ENCODE results near the gene TTLL8.

The TTLL8 gene

DNA sequence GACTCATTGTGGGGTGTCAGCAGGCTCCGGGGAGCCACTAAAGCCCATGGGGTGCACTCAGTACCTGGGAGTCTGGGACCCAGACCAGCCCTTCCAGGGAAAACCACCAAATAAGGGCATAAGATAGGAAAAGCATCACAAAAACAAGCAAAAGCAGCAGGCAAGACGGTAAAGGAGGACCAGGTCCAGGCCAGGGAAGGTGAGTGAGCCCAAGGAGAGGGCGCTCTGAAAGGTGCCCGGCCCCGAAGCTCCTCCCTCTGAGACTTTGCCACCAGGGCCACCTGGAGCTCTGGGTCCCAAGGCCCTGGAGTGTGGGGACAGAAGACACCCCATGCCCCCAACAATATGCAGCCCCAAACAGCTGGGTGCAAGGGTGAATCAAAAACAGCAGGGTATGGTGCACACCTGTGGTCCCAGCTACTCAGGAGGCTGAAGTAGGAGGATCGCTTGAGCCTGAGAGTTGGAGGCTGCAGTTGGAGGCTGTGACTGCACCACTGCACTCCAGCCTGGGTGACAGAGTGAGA is 40.3 kb downstream of the TTLL8 start:
- DNase-seq (ENCODE audit: low spot score) = no peak

DNA sequence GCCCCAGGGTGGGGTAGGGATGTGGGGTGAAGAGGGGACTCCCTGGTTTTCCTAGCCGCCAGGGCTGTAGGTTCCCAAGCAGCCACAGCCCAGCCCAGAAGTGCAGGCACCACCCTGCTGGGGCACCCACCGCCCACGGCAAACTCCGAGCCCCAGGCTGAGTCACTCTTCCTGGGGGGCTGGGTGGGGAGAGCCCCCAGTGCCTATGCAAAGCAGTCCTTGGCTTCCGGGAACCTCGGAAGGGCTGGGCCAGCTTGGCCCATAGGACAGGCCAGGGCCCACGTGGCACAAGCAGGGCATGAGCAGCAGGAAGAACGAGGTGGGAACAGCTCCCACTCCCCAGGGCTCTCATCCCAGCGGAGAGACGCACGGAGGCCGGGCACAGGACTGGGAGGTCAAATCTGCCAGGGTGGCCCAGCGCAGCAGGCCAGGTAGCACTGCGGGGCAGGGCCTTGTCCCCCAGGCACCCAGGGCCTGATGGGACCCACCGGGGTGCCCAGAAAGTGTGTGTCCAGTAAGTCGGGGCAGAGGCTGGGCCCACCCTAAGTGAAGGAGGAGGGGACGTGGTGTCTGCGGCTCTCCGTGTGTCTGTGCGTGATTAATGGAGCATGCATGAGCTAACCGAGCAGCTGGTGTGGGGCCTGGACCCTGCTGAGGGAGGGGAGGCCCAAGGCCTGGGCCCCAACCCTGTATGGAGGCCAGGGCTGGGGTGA is 41.0 kb downstream of the TTLL8 start:
- no peak for DNase-seq (ENCODE audit: low spot score)

DNA sequence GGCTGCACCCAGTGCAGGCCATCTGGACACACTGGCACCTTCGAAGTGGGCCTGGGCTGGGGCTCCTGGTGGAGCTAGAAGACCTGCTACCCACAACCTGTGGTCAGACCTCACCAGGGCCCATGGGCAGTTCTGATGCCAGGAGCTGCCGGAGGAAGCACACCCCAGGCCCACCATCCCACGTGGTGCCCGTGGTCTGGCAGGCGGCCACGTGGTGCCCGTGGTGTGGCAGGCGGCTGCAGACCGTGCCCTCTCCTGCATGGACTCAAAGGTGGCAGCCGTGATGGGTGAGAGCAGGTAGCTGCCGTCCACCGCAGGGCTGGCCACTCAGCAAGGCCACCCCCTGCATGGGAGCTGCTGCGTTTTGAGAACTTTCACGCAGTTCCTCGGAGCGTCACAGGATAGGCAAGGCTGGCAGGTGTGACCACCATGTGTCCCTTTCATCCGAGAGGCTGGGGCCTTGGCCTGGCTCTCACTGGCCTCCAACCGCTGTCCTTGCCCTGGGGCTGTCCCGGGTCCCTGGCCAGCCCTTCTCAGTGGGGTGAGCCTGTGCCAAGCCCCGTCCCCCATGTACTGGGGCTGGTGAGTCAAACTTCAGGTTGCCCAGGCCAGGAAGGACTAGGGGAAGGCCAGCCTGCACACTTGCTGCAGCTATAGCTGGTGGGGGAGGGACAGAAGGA is 41.6 kb downstream of the TTLL8 start:
- no peak for DNase-seq (ENCODE audit: low spot score)

DNA sequence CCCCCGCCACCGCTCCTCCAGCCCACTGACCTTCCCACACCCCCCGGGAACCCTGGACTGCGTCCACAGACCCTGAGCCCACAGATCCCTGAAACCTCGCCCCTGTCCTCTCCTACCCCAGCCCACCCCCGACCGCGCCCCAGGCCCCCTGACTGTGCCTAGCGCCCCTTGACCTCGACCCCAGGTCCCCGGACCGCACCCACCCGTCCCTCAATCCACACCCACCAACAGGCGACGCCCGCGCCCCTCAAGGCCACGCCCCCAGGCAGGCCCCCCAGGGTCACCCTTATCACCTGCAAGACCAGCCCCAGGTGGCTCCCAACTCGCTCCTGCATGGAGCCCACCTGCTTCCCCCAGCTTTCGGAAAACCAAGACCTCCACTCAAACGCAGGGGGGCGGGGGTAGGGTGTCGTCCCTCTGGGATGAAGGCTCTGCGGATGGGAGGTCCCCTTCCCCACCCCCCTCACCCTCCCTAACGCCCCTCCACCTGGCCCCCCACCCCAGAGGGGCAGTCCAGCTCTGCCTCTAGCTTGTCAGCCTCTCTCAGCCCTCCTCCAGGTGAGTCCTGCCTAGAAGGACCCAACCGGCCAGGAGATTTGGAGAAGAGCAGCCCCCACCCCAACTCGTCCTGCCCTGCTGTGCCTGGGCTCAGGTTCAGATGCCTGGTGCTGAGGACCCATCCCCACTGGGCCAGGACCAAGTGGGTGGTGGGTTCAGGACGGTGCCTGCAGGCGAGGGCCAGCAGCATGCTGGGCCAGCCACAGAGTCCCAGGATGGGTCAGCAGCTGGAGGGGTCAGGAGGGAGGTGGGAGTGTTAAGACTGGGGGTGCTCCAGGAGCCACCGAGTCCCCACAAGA is 42.4 kb downstream of the TTLL8 start:
- DNase-seq (ENCODE audit: low spot score) = no peak

DNA sequence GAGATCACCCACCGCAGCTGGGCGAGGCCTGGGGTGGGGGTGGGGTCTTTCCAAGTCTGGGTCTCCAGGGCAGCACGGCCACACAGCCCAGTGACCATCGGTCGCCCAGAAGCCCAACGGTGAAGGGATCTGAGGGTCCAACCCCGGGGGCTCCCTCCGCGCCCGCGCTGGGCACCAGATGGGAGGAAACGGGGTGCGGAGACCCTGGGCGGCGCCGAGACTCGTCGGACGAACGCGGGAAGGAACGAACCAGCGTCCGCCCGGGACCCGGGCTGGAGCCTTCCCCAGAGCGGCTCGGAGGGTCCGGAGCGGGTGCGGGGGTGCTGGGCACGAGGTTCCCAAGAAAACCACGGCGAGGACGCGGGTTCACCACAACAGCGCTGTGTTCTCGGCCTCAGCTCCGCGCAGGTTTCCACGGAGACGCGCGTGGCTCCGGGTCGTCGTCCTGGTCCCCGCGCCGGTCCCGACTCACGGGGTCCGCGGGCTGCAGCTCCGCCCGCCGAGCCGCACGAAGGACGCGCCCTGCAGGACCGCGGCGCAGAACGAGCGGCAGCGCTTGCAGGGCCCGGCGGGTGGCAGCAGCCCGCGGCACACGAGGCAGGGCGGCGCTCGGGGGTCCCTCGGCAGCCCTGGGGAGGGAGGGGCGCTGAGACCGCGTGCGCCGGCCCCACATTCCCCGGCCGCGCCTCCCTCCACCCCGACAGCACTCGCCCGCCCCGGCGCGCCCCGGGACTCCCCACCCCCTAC is 43.3 kb downstream of the TTLL8 start:
- no peak for DNase-seq (ENCODE audit: low spot score)

DNA sequence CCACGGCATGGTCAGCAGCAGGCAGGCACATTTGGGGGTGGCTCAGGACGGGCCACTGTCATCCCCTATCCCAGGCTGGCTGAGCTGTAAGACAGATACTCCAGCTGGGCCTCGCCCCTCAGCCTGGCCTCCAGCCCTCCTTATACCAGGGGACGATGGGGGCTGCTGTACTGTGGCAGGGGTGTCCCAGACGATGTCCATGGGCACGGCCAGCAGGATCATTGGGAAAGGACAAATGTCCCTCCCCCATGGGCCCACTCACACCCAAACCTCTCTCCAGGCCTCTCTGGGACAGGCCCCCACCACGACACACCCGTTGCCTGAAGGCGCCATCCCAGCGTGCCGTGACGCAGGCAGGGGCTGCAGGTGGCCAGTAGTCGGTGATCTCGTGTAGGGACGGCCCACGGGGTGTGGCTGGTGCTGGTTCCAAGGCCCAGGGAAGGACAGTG is 44.0 kb downstream of the TTLL8 start:
- no peak for DNase-seq (ENCODE audit: low spot score)

DNA sequence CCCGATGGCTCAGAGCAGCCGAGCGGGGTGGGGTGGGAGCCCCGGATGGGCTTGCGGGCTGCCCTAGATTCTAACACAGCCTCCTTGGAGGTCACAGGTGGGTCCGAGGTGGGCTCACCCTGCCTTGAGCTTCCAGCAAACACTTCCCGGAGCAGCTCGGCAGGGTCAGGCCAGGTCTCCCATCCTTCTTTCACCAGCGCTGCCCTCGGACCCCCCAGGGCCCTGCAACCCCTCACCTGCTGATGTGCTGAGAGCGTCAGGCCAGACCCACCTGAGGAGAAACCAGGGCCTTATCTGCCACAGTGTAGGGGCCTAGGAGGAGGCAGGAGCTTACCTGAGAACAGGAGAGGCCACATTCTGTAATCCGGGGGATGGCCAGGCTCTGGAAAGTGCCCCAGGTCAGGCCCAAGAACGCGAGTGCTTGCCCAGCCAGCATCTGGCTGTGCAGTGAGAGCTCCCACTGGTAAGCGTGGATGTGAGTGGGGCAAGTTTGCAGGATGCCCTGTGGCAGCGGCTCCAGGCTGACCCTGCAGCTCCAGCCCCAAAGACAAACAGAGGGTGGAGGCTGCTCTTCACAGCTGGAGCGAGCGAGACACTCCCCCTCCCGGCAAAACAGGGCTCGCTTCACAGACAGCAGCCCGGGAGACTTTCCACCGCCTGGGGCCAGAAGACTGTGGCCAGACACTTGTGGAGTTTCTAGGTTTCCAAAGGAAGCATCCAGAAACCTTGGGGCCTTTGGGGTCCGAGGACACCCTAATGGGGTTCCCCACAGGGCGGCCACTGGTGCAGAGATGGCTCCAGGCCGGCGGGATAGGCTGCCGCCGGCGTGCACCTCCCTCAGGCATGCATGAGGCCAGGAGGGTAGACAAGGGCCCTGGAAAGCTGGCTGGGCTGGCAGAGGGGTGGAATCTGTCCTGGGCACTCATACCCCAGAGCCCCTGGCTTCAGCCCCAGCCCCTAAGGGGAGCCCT is 45.6 kb downstream of the TTLL8 start, which contains the start of gene IL17REL:
IL17REL (minus strand) TSS at position 555 of the 971 bp plus-strand sequence; CDS start at position 436, 119 bp downstream.
- no peak for DNase-seq (ENCODE audit: low spot score)

DNA sequence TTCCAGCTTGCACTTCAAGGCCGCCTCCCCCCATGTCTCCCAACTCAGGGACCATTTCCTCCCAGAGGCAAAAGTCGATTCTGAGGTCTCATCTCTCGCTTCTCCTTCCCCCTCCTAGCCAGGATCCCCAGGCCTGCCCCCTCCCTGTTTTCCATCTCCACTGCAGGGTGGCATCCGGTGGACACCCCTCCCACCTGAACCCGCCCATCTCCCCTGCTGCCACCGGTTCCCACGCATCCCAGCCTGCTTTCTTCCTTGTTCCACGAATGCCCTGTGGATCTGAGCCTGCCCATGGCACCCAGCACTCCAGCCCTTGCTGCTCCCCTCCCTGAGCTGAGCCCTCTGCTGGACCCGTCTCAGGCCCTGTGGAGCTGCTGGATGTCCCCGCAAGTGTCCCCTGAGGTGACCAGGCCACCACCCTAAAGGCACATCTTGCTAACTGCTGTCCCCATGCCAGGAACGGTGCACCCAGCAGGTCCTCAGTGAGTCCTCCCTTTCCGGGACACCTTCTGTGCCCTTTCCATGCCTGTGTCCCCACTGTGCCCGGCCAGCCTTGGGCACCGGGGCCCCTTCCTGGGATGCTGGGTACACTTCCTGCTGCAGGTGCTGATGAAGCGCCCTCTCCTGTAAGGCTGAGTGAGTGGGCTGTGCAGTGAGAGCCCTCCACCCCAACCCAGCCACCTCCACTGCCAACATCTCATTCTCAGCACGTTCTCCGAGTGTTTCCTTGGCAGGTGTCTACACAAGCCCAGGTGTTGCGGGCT is 46.5 kb downstream of the TTLL8 start:
- DNase-seq (ENCODE audit: low spot score) = no peak

DNA sequence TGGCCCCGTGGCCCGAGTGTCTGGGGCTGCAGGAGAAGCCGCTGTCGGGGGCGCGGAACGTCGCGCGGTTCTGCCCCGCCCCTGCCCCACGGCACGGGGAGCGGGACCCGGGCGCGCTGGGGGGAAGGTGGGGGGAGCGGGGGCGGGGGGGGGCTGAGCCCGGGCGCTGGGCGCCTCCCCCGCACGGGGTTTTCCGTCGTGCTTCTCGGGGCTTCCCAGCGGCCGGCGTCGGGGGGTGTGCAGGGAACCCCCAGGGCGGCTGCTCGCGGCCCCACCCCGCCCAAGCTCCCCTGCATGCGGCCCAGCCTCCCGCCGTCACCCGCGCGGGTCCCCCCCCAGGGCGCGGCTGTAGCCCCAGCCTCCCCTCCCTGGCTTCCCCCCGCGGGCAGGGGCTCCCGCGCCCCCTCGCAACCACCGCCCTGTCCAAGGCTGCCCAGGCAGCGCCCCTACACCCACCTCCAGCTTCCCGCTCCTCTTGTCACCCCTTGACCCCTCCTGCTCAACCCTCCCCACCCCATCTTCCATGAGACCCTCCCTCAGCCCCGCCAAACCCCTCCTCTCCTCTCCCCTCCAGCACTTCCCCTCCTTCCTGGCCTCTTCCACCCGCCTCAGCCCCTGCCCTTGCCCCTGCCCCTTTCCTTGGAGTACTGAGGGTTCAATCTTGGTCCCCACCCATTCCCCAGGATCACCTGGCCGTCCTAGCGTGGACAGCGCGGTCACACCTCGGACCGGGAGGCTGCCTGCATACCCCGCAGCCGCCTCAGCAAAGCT is 47.2 kb downstream of the TTLL8 start:
- DNase-seq (ENCODE audit: low spot score) = no peak

DNA sequence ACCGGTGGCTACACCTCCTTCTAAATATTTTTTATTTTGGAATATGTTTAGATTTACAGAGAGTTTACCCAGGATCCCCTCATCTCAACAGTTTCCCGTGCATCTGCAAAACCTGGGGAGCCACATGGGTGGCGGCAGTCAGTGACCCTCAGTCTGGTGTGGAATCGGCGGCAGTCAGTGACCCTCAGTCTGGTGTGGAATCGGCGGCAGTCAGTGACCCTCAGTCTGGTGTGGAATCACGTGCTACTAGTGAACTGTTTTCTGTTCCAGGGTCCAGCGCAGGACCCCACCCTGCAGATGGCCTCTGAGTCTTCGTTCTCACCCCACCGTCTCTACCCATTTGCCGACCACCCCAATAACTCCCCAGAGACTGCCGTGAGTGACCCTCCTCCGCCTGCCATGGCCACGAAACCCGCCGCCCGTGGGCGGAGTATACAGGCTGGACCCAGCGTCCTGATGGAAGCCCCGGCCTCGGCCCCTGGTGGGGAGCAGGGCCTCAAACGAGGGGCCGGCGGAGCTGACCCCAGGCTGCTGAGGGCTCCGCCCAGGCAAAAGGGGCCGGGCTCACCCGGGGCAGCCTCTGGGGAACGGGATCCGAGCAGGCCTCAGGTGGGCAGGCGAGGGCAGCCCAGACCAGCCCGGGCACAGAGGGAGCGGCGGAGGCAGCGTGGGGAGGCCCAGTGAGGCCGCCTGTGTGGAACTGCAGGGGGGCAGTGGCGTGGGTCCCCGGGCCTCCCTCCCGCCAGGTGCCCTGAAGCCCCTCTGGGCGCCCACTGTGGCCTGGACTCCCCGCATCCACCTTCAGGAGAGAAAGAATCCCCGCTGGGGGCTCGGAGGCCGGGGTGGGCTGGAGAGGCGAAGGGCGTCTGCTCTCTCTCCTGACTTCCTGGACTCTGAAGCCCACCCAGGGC is 48.1 kb downstream of the TTLL8 start:
- no peak for DNase-seq (ENCODE audit: low spot score)

DNA sequence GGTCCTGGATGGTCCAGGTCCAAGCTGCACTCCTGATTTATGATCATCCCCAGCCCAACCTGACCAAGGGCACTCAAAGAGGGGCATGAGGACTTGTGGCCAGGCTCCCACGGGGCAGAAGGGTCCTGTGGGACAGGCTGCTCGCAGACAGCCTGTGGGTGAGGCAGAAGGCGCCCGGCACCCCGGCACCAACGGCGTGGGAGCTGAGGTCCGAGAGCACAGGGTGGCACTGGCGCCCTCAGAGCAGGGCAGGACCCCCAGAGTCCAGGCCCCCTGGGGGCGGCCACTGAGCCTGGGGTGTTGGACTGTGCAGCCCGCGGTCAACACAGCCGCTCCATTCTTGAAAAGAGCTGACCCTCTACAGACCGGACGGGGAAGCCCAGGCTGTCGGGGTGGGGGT is 48.8 kb downstream of the TTLL8 start:
- DNase-seq (ENCODE audit: low spot score) = no peak

DNA sequence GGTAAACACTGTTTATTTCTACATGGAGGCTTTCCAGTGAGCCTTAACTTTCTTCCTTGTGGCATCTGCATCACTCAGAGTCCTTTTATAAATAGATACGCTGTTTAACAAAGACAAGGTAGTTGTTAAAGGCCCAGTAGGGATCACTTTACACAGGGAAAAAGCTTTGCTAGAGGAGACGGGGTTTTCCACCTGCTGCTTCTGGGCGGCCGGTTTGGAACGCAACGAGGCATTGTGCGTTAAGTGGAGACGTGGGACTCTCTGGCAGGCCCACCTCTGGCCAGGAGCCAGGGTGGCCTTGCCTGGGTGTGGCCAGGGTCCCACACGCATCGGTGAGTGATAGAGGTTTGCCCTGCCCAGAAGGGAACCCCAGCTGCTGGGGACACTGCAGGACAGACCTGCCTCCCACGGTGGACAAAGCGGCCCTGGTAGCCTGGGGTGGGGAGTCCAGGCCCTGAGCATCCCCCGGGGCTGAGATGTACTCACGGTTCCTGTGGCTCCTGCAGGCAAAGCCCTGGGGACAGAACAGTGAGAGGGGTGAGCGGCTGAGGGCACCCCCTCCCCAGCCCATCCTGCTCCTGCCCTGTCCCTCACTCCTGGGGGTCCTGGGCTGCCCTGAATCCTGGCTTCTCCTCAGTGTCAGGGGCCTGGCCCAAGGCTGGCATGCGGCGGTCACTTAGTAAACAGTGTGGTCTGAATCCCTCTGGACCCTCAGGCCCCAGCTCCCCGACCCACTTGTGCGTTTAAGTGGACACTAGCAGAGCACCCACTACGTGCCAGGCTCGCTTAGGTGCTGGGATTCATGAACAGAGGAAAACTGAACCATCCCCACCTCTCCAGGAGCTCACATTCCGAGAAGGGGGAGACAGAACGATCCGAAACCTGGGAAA is 49.7 kb downstream of the TTLL8 start:
- no peak for DNase-seq (ENCODE audit: low spot score)

DNA sequence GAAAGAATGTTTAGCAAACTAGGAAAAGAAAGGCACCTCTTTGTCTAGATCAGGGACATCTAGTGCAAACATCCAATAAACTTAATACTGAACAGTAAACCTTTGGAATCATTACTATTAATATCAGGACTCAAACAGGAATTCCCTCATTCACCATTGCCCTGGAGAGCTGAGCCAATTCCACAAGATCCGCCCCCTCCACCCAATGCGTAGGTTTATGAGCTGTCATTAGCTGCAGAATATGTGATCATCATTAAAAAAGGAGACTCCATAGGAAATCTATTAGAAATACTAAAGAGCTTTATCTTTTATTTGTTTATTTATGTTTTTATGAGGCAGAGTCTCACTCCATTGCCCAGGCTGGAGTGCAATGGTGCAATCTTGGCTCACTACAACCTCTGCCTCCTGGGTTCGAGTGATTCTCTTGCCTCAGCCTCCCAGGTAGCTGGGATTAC is 51.0 kb downstream of the TTLL8 start:
- DNase-seq (ENCODE audit: low spot score) = no peak

DNA sequence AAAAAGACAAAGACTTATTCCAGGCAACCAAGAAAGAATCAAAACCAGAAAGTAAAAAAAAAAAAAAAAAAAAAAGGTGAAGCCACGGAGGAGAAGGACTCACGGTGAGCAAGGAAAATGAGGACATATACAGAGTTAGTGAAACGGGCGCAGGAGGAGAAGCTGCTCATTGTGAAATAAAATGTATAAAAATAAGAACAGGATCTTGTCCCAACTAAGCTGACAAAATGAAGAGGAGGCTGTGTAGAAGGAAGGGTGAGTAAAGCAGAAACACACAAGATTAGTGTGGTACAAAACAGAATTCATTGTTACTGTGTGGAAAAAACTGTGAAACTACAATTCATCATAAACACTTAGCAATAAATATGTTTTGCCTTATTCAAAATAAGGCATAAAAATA is 53.2 kb downstream of the TTLL8 start:
- DNase-seq (ENCODE audit: low spot score) = no peak

DNA sequence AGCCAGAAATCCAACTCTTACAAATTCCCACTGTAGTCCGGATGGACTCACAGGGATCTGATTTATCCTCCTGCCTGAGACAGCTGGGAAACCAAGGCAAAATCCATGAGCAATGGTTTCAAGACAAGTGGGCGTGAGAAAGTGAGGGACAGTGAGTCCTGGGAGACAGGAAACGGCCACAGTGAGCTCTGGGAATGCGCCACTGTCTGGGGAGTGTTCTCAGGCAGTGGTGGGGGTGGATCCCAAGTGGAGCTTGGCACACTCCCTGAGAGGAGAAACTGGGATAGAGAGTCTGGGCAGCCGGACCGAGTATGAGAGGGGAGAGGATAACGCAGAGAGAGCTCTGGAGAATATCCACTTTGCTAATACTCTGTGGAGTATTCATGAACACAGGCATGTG is 55.3 kb downstream of the TTLL8 start:
- DNase-seq (ENCODE audit: low spot score) = no peak

DNA sequence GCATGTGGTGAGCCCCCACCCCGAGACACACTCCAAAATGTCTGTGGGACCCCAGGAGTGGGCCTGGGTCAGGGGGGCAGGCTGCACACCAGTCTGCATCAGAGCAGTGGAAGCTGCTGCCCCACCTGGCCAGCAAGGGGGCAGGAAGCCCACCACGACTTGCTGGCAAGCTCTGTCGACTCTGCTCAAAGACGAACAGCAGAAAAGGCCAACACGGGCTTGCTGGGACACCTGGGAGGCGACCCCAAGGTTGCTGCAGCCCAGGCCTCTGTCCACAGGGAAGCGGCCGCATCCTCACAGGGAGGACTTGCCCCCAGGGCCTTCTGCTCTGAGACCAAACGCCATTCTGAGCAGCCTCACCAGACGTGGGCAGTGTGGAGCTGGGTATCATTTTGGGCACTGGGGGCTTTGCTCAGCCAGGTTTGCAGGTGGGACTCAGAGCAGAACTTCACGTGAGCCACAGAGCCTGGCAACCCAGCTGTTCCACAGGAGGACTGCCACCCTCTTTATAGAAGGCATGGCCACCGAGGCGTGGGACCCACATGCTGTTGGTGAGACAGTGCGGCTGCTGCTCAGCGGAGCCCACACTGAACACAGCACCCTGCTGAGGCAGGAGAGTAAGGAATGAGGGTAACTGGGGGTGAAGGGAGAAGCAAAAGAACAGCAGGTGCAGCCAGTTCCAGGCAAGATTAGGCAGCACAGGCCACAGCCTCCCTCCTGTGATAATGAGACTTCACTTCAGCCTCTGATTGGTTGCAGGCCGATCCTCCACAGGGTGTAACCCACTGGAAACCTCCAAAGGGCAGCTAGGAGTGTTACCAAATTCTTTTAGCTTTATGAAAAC is 56.5 kb downstream of the TTLL8 start:
- no peak for DNase-seq (ENCODE audit: low spot score)
